Fibroblast of gingiva (primary cell): Measurements from ENCODE around the gene AGBL5.

Experiments
- DNase-seq: peaks from one replicate; pipeline ENCODE4 v3.0.0-alpha.2; 2011; ENCODE audit warnings: low read depth

The AGBL5 gene

DNA sequence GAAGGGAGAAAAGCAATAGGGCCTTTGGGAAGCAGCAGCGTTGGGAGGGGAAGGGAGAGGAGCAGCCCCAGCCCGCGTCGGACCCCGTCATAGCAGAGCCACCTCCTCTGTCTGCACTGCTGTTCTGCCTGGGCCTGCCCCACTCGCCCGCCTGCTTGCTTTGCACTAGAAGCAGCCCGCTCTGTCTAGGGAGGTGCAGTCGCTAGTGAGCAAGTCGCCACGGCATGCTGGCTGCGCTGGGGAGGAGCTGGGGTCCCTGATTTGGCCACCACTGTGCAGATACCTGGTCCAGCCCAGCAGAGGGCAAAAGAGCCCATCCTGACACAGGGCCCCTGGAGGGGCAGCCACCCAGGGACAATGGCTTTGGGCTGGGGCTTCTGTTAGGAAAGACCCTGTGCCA lies 26.7 kb upstream of the AGBL5 start:
- no peak for DNase-seq

DNA sequence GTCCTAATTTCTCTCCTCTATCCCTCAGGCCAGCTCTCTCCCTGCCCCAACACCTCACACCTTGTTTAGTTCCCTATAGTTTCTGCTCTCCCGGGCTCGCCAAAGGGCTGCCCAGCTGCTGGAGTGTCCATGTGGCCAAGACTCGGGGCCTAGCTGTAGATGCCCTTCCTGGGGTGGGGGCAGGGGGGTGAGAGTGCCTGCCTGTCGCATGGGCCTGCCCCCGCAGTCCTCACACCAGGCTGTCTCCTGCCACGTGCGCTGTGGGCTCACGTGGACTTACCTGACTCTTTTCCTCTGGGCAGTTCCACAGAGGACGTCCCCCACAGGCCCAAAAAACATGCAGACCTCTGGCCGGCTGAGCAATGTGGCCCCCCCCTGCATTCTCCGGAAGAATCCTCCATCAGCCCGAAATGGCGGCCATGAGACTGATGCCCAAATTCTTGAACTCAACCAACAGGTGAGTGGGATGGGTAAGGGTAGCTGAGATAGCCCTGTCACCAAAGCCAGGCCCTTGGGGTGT lies 26.1 kb upstream of the AGBL5 start:
- DNase-seq, result no peak

DNA sequence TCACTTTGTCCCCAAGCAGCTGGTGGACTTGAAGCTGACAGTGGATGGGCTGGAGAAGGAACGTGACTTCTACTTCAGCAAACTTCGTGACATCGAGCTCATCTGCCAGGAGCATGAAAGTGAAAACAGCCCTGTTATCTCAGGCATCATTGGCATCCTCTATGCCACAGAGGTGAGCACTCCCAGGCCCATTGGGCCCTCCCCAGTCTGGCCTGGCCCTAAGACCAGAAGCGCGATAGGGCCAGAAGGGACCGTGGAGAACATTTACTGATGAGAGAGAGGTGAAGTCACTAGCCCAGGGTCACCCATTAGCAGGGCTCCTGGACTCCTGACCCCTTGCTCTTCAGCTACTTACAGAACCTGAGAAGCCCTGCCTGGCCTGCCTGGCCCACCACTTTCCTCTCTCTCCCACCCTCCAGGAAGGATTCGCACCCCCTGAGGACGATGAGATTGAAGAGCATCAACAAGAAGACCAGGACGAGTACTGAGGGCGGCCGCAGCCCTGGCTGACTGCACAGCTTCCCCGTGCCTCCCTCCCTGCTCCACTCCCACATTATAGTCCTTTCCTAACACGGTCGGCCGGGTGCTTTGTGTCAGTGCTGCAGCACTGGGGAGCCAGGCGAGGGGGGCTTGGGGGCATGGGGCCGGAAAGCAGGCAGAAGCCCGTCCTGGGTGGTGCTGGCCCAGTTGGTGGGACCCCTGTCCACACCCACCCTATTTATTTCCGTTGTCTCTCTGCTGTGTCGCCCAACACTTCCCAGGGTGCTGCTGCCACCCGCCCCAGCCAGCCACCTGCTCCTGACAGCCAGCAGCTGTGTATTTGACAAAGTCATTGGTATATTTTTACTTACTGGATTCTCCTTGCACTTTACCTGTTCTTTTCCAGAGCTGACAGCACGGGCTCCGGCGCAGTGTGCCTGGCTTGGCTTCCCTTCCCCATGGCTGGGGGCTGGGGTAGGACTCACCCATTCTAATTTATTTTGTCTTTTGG lies 25.3 kb upstream of the AGBL5 start:
- DNase-seq, result no peak

DNA sequence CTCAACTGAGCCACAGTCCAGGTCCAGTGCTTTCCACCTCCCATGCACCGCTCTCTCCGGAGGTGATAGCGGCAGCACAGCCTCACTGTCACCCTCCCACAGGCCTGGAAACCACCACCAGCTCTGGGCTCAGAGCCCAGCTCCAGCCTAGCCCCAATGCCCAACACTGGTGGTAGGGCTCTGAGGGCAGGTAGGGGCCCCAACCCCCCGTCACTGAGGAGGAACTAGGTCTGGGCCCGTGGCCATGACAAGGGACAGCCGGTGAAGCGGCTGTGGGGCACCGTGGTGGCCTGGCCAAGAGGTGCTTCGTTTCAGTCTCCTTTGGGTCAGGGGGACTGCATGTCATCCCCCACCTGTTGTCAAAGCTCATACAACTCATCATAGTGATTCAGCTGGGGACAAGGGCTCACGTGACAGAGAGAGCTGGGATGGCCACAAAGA lies 24.2 kb upstream of the AGBL5 start:
- no peak for DNase-seq

DNA sequence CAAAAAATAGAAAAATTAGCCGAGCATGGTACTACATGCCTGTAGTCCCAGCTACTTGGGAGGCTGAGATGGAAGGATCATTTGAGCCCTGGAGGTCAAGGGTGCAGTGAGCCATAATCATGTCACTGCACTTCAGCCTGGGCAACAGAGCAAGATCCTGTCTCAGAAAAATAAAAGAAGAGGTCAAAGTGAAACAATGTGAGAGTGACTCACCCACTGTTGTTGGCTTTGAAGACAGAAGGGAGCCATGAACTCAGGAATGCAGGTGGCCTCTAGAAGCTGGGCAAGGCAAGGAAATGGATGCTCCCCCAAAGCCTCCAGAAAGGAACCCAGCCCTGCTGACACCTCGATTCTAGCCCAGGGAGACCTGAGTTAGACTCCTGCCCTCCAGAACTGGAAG lies 22.4 kb upstream of the AGBL5 start:
- DNase-seq, result no peak

DNA sequence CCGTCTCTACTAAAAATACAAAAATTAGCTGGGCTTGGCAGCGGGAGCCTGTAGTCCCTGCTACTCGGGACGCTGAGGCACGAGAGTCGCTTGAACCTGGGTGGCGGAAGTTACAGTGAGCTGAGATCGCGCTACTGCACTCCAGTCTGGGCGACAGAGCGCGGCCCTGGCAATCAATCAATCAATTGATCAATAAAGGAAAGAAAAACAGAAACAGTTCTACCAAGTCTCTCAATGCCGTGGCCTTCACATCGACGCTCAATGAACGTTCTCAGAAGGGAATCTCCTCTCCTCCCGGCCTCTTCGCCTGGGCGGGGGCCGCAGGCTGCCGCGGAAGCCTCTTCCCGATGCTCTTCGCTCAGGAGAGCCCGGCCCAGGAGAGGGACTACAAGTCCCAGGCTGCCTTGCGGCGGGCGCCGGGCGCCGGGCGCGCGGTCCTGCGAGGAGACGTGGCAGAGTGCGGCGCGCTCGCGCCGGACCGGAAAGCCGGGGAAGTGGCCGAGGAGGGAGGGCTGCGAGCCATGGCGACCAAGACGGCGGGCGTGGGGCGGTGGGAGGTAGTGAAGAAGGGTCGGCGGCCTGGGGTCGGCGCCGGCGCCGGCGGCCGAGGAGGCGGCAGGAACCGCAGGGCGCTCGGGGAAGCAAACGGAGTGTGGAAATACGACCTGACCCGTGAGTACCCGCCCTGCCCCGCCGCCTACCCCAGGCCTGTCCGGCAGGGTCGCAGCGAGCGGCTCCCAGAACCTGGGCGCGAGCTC lies 18.8 kb upstream of the AGBL5 start, which contains the start of gene TMEM214:
Gene TMEM214, plus strand, starts transcription at position 471 of the 758 bp plus-strand sequence. Its CDS starts 51 bp downstream, at position 522.
- DNase-seq, result peak; percentile 88

DNA sequence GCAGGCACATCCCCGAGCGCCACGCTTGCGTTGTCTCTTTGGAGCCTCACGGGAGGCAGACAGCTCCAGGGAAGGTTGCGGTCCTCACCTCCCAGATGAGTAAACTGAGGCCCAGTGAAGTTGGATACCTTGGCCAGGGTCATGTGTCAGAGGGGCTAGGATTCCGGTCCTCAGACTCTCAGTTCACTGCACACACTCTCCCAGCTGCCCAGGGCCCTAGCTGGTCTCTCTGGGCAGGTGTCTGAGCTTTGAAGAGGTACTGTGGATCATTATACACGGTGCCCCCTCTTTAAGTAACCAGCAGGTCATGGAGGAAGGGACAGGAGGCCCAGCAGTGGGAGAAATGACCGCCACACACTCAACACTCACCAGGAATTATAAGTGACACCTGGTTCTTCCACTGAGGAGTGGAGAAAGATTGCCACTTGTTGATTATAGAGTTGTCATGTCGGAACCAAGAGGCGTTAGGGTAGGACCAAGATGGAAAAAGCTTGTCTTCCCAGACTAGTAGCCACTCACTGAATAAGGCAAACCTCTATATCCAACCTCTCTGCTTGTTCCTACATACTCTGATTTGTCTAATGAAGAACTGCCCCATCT lies 18.1 kb upstream of the AGBL5 start:
- DNase-seq, result no peak

DNA sequence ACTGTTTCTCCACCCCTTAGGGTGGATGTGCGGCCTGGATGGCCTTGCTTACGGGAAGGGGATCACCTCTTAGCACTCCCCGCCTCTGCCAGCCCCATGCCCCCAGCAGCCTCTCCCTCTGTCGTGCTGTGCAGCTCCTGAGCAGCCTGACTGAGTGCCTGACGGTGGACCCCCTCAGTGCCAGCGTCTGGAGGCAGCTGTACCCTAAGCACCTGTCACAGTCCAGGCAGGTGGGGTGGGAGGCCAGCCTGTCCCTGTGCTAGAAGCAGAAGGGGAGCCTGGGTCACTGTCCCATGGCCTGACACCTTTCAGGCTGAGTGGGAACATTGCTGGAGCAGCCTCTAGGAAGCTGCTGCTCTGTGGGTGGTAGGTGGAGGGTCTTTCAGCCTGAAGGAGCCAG lies 13.5 kb upstream of the AGBL5 start:
- no peak for DNase-seq

DNA sequence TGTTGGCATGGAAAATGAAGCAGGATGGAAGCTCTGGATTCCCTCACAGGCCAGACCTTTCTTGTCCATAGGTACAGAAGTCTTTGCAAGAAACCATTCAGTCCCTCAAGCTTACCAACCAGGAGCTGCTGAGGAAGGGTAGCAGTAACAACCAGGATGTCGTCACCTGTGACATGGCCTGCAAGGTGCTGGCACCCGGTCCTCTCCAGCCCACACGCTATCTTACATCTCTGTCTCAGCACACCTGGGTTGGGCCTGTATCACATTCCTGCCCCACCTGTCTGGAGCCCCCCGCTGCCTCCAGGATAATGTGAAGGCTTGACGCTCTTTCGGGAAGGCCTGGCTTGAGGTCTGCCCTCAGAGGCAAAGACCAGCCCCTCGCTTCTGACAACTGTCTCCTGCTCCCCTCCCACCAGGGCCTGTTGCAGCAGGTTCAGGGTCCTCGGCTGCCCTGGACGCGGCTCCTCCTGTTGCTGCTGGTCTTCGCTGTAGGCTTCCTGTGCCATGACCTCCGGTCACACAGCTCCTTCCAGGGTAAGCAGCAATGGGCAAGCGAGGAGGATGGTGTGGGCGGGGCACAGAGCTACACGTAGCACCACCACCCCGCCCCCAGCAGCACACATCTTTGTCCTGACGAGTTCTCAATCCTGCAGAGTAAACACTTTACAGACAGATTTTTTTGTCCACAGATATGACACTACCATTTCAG lies 12.7 kb upstream of the AGBL5 start:
- no peak for DNase-seq

DNA sequence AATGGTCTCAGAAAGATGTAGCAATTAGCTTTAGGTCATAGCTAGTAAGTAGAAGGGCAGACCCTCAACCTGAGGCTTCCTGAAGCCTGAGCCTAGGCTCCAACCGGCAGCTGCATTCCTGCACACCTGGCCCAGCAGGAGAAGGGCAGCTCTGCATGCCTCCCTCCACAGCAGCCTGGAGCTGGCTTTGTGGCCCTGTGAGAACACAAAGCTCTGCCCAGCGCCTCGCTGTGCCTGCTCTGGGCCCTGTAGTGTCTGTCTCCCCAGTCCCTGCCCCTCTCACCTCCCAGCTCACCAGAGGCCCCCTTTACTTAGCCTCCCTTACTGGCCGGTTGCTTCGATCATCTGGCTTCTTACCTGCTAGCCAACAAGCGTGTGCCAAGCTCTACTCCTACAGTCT lies 12.0 kb upstream of the AGBL5 start:
- no peak for DNase-seq

DNA sequence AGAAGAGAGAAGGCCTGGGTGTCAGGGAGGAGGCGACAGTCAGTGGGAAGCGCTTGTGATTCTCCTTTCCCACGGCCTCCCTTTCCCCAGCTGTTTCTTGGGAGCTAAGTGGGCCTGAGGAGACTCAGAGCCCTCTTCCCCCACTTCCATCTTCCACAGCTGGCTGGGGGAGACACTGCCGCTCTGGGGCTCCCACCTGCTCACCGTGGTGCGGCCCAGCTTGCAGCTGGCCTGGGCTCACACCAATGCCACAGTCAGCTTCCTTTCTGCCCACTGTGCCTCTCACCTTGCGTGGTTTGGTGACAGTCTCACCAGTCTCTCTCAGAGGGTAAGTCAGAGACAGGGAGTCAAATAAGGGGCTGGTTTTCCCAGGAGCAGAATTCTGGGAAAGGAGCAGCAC lies 11.6 kb upstream of the AGBL5 start:
- DNase-seq, result no peak

DNA sequence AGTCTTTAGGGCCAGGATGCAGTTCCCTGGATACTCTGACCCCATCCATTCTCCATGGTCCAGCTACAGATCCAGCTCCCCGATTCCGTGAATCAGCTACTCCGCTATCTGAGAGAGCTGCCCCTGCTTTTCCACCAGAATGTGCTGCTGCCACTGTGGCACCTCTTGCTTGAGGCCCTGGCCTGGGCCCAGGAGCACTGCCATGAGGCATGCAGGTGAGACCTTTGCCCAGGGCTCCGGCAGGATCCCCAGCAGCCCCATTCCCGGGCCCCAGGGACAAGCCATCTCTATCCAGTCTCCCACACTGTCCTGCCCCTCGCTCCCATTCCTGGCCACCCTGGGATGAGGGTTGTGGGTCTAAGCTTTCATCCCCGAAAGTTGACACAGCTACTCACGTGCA lies 11.2 kb upstream of the AGBL5 start:
- DNase-seq, result no peak

DNA sequence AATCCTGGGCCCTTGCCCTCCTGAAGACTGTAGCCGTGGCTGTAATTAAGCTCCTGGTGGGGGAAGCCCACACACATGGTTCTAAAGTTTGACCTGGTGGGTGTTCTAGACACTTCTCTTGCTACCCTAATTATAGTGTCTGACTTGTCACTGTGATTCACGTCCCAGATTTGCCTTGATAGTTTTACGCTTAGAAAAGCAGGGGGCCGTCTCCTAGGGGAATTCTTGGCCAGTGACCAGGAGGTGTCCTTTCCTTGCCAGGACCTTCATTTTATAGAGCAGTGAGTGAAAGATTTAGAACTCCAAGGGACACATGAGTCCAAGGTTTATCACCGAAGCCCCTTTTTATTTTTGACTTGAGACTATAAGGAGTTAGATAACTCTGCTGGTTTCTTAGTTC lies 9.7 kb upstream of the AGBL5 start:
- DNase-seq, result no peak

DNA sequence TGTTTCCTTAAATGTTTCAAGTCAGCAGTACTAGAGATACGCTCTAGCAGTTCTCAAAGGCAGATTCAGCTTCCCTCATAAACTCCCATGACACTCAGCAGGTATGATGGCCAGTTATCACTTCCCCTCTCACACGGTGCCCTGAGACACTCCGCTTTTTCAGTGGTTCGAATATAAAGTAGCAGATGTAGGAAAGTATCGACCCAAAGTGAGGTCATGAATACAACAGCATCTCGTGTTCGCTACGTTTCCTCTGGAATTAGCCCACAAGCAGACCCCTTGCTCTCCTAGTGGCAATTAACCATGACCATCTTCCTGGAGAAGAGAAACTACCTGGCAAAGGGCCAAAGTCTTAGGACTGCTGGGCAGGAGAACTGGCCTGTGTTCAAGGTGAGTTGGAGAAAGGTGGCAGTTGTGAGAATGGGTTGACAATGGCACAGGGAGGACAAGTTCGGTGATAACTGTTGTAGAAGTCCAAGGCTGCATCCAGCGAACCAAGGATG lies 9.3 kb upstream of the AGBL5 start:
- no peak for DNase-seq

DNA sequence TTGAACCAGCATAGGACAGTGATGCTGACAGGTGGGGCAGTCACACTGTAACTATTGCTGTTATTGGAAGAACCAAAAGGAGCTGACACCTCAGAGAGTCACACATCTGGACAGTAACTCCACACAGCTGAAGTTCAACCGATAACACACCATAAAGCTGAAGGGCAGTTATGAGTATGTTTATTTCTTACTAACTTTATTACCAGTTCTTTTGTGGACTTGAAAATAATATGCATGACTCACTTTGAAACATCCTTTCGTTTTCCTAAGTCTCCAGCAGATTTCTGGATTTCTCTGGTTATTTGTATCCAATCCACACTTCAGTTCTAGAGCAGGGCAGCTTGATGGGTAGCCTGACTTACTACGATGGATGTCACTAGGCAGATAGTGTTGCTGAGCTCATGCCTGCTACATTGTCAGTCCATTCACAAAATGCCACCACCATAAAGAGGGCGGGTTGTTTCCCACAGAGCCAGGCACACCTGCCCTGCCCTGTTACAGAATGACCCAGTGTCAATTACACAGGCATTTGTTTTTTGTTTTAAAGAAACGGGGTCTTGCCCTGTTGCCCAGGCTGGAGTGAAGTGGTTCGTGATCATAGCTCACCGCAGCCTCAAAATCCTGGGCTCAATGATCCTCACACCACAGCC lies 8.4 kb upstream of the AGBL5 start:
- DNase-seq, result no peak

DNA sequence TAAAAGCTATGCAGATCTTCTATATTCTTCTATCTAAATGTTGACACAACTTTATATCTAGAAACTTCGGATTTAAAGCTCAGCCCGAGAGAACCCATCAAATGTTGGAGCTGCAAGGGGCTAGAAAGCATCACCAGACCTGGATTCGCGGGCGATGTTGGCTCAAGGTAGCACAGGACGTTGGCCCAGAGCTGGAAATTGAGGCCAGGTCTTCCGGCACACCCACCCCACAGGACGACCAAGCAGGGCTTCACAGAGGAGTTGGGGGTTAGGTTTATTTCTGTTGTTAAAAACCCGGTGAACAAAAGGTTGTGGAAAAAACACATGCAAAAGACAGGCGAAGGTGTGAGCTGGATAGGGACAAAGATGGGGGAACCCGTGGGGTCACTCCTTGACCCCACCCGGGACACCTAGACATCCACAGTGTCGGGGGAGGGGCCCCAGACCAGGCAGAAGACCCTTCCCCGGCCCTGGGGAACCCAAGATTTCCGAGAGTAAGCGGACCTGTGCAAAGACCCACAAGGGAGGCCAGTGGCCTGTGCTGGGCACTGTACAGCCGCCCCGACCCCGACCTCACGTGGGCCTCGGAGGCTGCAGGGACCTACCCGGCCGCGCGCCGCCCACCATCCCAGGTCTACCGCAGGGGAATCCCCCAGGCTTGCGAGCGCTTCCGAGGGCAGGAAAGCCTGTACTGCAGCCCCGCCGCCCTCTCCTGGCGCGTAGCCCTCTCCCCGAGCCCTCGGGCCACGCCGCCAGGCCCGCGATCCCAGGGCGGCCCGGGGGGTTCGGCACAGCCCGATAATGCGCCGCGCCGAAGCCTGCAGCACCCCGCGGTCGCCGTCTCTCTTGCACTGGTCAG lies 1.8 kb upstream of the AGBL5 start:
- DNase-seq, result no peak

DNA sequence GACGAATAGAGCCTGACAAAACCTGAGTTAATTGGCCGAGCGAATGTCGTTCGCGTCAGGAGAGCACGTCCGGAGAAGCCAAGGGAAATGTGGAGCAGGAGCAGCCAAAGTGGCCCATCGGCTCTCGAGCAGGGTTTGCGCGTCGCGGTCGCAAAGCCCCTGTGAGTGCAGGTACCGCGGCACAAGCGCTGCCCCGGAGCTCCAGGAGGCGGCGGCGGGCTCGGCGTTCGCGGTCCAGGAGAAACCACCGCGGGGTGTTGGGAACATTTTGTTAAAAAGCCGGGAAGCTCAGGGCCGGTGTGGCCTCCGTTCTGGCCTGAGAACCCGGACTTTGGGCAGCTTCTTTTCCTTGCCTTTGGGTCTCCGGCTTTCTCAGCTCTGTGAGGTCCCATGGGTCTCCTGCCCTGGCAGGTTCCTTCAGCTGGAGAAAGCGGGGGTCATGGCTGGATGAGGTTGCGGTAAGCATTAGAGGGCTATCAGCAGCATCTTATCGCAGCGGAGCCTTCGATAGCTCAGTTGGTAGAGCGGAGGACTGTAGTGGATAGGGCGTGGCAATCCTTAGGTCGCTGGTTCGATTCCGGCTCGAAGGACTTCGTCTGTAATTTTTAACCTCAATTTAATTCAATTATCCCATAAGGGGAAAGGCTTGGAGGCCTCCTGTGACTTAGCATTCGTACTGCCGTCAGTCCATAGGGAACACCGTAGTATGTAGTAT lies 1.0 kb upstream of the AGBL5 start:
- peak; percentile 95 for DNase-seq

DNA sequence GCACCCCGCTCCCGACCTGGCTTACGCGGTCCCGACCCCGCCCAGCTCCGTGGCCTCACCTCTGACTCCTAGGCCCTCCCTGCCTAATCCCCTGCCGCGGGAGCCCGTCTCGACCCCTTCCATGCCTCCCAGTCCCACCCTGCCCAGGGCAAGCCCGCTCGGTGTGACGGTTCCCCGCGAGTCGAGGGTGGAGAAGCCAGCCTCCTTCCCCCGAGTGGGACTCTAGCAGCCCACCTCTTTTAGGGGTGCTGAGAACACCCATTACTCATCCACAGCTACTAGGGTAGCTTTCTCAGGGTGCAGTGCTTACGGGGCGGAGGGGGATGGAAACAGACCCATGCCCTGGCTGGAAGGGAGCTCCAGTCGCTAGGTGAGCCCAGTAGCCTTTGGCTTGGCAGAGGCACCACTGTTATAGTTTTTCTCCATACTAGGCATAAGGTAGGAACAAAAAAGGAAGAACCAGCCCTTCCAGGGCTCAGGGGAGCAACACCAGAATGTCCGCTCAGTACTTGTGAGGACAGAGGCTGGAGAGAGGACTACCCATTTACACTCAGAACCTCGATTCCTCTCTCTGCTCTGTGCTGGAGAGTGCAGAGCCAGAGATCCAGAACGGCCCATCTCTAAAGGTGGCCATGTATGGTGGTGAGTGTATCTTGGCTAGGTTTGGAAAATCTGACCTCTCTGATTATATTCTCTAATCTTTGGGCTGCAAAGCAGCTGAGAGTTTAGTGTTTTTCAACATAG lies 606 bp downstream of the AGBL5 start:
- no peak for DNase-seq

DNA sequence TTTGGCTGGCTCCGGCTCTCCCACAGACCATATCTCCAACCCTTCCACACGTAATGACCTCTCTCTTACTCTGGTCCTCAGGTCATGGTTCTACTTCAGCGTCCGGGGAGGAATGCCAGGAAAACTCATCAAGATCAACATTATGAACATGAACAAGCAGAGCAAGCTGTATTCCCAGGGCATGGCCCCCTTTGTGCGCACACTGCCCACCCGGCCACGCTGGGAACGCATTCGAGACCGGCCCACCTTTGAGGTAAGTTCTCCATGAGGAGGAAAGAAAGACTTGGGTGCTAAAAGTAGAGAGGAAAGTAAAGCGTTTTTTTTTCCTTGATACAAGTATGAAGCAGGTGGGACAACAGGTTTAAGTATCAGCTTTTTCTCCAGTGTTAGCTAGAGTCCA lies 1.9 kb downstream of the AGBL5 start:
- no peak for DNase-seq
